Heart left ventricle (tissue), 16 donors: ENCODE results near the gene FAR2. TPM values are rescaled to one million over a fixed set of nuclear protein-coding genes. Genes with fewer than 3 reads are reported as not detected.

Experiments used
- ATAC-seq, 4 donors: fragments of 200-7000 bp; cut with Tn5 transposase; one replicate each; pipeline ENCODE4 v1.9.1; 2020 to 2022; ENCODE audit warnings: moderate library complexity in 4 of 4, mild to moderate bottlenecking in 3 of 4, moderate number of reproducible peaks in 1 of 4
- DNase-seq, 5 donors: peaks; one replicate each; pipeline ENCODE4 v3.0.0-alpha.2; 2020
- H3K27ac ChIP-seq, 12 donors: fragments of 200-600 bp; sonication (generic) in 4 of 12; one replicate each; pipeline versions ENCODE4 v1.5.0 to v1.8.0; 2016 to 2022; ENCODE audit warnings: mild to moderate bottlenecking in 2 of 12
- H3K27me3 ChIP-seq, 9 donors: fragments of 200-600 bp; sonication (generic) in 2 of 9; one replicate each; pipeline versions ENCODE4 v1.5.1 to v1.8.0; 2016 to 2022; ENCODE audit warnings: mild to moderate bottlenecking in 3 of 9
- H3K36me3 ChIP-seq, 9 donors: fragments of 200-600 bp; sonication (generic) in 2 of 9; one replicate each; pipeline versions ENCODE4 v1.5.0 to v1.8.0; 2018 to 2022; ENCODE audit warnings: mild to moderate bottlenecking in 2 of 9
- H3K4me1 ChIP-seq, 12 donors: fragments of 200-600 bp; sonication (generic) in 4 of 12; one replicate each; pipeline versions ENCODE4 v1.5.0 to v1.8.0; 2016 to 2022; ENCODE audit warnings: mild to moderate bottlenecking in 3 of 12
- H3K4me3 ChIP-seq, 12 donors: fragments of 200-600 bp; sonication (generic) in 4 of 12; one replicate each; pipeline versions ENCODE4 v1.5.0 to v1.8.0; 2017 to 2022; ENCODE audit warnings: mild to moderate bottlenecking in 9 of 12, moderate library complexity in 4 of 12
- H3K9me3 ChIP-seq, 12 donors: fragments of 200-600 bp; sonication (generic) in 4 of 12; one replicate each; pipeline versions ENCODE4 v1.5.0 to v1.8.0; 2016 to 2022; ENCODE audit warnings: mild to moderate bottlenecking in 1 of 12
- CTCF ChIP-seq, 12 donors: fragments of 200-600 bp; sonication (generic) in 4 of 12; IDR thresholded peaks; one replicate each; pipeline versions ENCODE4 v1.5.0 to v1.8.0; 2018 to 2022; ENCODE audit warnings: antibody characterized with exemption in 12 of 12, mild to moderate bottlenecking in 5 of 12
- POLR2A ChIP-seq, 2 donors: fragments of 450-650 bp; IDR thresholded peaks; one replicate each; pipeline ENCODE4 v1.6.1; 2017; ENCODE audit warnings: antibody characterized with exemption in 2 of 2, mild to moderate bottlenecking in 2 of 2, moderate library complexity in 2 of 2
- WGBS, 4 donors: extraction: QIAGEN DNeasy Blood & Tissue Kit in 2 of 4; methylation state at CpG; one replicate each; pipeline versions ENCODE4 v1.1.5 to v1.1.7; 2013 to 2018; 5-methylcytosine and 5-hydroxymethylcytosine counted together
- intact Hi-C, 10 donors: fragments of 100-400 bp; cut with DNase I; formaldehyde crosslinking; loops; one replicate each; pipeline versions ENCODE4 v1.11.1 to v1.14.2; 2022
- polyA plus RNA-seq, 2 donors: library from polyadenylated mRNA; stranded (reverse); fragments of 200-250 nt; gene quantifications; one replicate each; pipeline ENCODE4 v1.2.3, GENCODE V29; 2013
- total RNA-seq, 9 donors: library from RNA; depleted of rRNA in 2 of 9; stranded (reverse); fragments of >200 nt in 2 of 9; fragmentation: NEBNext Ultra II Directional in 3 of 9; extraction: Animal tissue kit (Norgen Biotek cat#: 25700) in 3 of 9; gene quantifications; one replicate each; pipeline versions ENCODE4 v1.1.0 to v1.2.4, GENCODE V29; 2016 to 2023
- donor health status: ischemic (EF 13 %, LVEDD 7.1; RV severe dilation, severe dysfunction).
- donor health status: healthy with polysubstance abuse.
- donor health status: DM: no; HTN: yes; CAD: no.
- donor health status: DM: no; HTN: no; CAD: no.
- donor health status: ischemic (EF 25% LVEDD 6.9; RV normal size, moderate dysfunction).
- donor health status: ischemic (EF 25% LVEDD 5.7; RV mildly dilated, moderate dysfunction).
- donor health status: healthy.
- donor health status: DM: yes; HTN: yes; CAD: no.
- donor health status: ischemic (EF 35%, LVEDD 5.7; RV mildly dilated, moderate dysfunction).
- donor health status: nonischemic (EF 11% LVEDD 7.7; RV severe dilation, severe dysfunction).
- donor health status: DM: yes; HTN: yes; CAD: no.
- donor health status: PGD.
- donor health status: ischemic (EF 29% LVEDD 5.4; RV normal size, mild dysfunction).
- donor health status: nonischemic (EF 23%, LVEDD 6.1; RV moderate dilation, normal function).

FAR2 gene
- total and polyA plus RNA-seq, 11 donors: 1.1 to 11.6 (median 3.0) TPM

GRCh38 chr12:29320295-29321085 lies 171.4 kb downstream of the FAR2 start:
- peaks cover 0 to 19% (median 8%) of the 10 kb centered on the region in 12 donors for H3K4me1 ChIP-seq
- TF ChIP-seq CTCF (IDR thresholded peaks at IDR 0.05): no peak
- no peak for ATAC-seq
- intact Hi-C loops: no loop called here
- no peak for DNase-seq
- peaks cover 0 to 27% (median 8%) of the 10 kb centered on the region in 9 donors for H3K36me3 ChIP-seq
- H3K27me3 ChIP-seq: no peaks in the 10 kb centered on the region
- WGBS, 4 donors: 73 to 76% (median 76%) methylated on average over 2 of the region's 2 CpGs
- H3K27ac ChIP-seq: no peak overlapping the region
- no peak overlapping the region for H3K4me3 ChIP-seq
- H3K9me3 ChIP-seq: no peaks in the 10 kb centered on the region

GRCh38 chr12:29322157-29322556 lies 173.1 kb downstream of the FAR2 start:
- DNase-seq: no peak
- H3K27ac ChIP-seq: no peak overlapping the region
- H3K4me1 ChIP-seq: peaks cover 0 to 15% (median 7%) of the 10 kb centered on the region in 12 donors
- H3K9me3 ChIP-seq: no peaks in the 10 kb centered on the region
- no peak overlapping the region for H3K4me3 ChIP-seq
- no peaks in the 10 kb centered on the region for H3K27me3 ChIP-seq
- WGBS, 4 donors: 90 to 95% (median 92%) methylated on average over 3 of the region's 3 CpGs
- intact Hi-C loops: no loop called here
- peaks cover 0 to 27% (median 8%) of the 10 kb centered on the region in 9 donors for H3K36me3 ChIP-seq
- TF ChIP-seq POLR2A (IDR thresholded peaks at IDR 0.05): no peak
- no peak for TF ChIP-seq CTCF (IDR thresholded peaks at IDR 0.05)
- ATAC-seq: no peak

- TF ChIP-seq POLR2A (IDR thresholded peaks at IDR 0.05) (no peak), CTCF (IDR thresholded peaks at IDR 0.05) (no peak)
- no peaks in the 10 kb centered on the region for H3K4me1 ChIP-seq
- no peak overlapping the region for H3K27ac ChIP-seq
- no peak for DNase-seq
- intact Hi-C loops: no loop called here
- peaks cover 0 to 25% (median 0%) of the 10 kb centered on the region in 9 donors for H3K36me3 ChIP-seq
- 97 to 100% (median 98%) methylated on average over 1 of the region's 1 CpG for WGBS, 4 donors
- no peak for ATAC-seq
- H3K27me3 ChIP-seq: no peaks in the 10 kb centered on the region
- no peak overlapping the region for H3K4me3 ChIP-seq
- no peaks in the 10 kb centered on the region for H3K9me3 ChIP-seq
Measured at GRCh38 chr12:29329411-29329810, 180.3 kb downstream of the FAR2 start.

- no peak for TF ChIP-seq POLR2A (IDR thresholded peaks at IDR 0.05)
- Histone ChIP-seq H3K4me3 (no peak overlapping the region), H3K9me3 (no peaks in the 10 kb centered on the region), H3K27me3 (no peaks in the 10 kb centered on the region), H3K4me1 (no peaks in the 10 kb centered on the region), H3K36me3 (peaks cover 0 to 47% (median 6%) of the 10 kb centered on the region in 9 donors), H3K27ac (no peak overlapping the region)
- DNase-seq (no peak), ATAC-seq (no peak)
- 0% methylated on average over 1 of the region's 1 CpG for WGBS, 4 donors
- intact Hi-C loops: no loop called here
Measured at GRCh38 chr12:29333178-29333577, 184.1 kb downstream of the FAR2 start.
